IMR-90 (cell line): ENCODE data around the gene LENG1. TPM values are rescaled to one million over a fixed set of nuclear protein-coding genes. Genes with fewer than 3 reads are reported as not detected.

Source experiments
- ATAC-seq: fragments of 200-7000 bp; cut with Tn5 transposase; 2 replicates; pipeline ENCODE4 v1.9.1; 2020; ENCODE audit warnings: low read depth, mild to moderate bottlenecking, moderate library complexity
- BruUV-seq: library from RNA; stranded (reverse); fragments of 400-500 nt; replicated peaks from 2 replicates; lab custom pipeline; 2021; lab: Mats Ljungman, UMichigan
- CTCF ChIA-PET: fragments of 300-600 bp; formaldehyde crosslinking; extraction: SDS; loops from one replicate; lab custom pipeline; 2021; ENCODE audit warnings: antibody characterized with exemption; lab: Yijun Ruan, JAX
- POLR2A ChIA-PET: fragments of 300-600 bp; sonication (Branson Sonifier 250); formaldehyde crosslinking; loops from one replicate; lab custom pipeline; 2022; ENCODE audit warnings: antibody characterized with exemption; ENCODE audit not compliant: unreplicated experiment; lab: Charles Lee
- DNase-seq: peaks from one replicate; pipeline ENCODE4 v3.0.0; 2013
- H2AFZ ChIP-seq: replicated peaks from 2 replicates; pipeline ENCODE3; 2013; ENCODE audit warnings: low read length, mild to moderate bottlenecking; ENCODE audit not compliant: poor library complexity
- H2AK5ac ChIP-seq: 2 replicates; pipeline ENCODE4 v1.6.1; 2013; ENCODE audit warnings: low read depth, low read length, inconsistent platforms
- H2AK9ac ChIP-seq: replicated peaks from 2 replicates; pipeline ENCODE3; 2013; ENCODE audit warnings: mild to moderate bottlenecking, low read depth, low read length, moderate library complexity; ENCODE audit not compliant: poor library complexity
- H2BK120ac ChIP-seq: 2 replicates; pipeline ENCODE4 v1.6.1; 2013; ENCODE audit warnings: low read depth, low read length, inconsistent platforms
- H2BK15ac ChIP-seq: 3 replicates; pipeline ENCODE4 v1.6.1; 2013; ENCODE audit warnings: low read depth, low read length, inconsistent platforms
- H2BK20ac ChIP-seq: 2 replicates; pipeline ENCODE4 v1.6.1; 2013; ENCODE audit warnings: low read depth, mild to moderate bottlenecking, inconsistent platforms, low read length, moderate library complexity
- H2BK5ac ChIP-seq: 2 replicates; pipeline ENCODE4 v1.6.1; 2013; ENCODE audit warnings: mild to moderate bottlenecking, low read depth, low read length, inconsistent platforms; ENCODE audit not compliant: poor library complexity, severe bottlenecking
- H3K14ac ChIP-seq: replicated peaks from 2 replicates; pipeline ENCODE4 v1.6.1; 2013; ENCODE audit warnings: low read depth, low read length, inconsistent platforms
- H3K18ac ChIP-seq: 2 replicates; pipeline ENCODE4 v1.6.1; 2013; ENCODE audit warnings: low read depth, low read length, control low read depth
- H3K23ac ChIP-seq: 2 replicates; pipeline ENCODE4 v1.6.1; 2013; ENCODE audit warnings: low read depth, low read length, inconsistent platforms
- H3K27ac ChIP-seq: 2 replicates; pipeline ENCODE4 v1.5.1; 2013; ENCODE audit warnings: mild to moderate bottlenecking, control low read depth, low read length; ENCODE audit not compliant: insufficient read depth
- H3K27me3 ChIP-seq: 2 replicates; pipeline ENCODE4 v1.6.1; 2013; ENCODE audit warnings: low read length; ENCODE audit not compliant: control insufficient read depth, insufficient read depth
- H3K36me3 ChIP-seq: 2 replicates; pipeline ENCODE4 v1.6.1; 2013; ENCODE audit warnings: low read length, mixed read lengths; ENCODE audit not compliant: control insufficient read depth, insufficient read depth
- H3K4ac ChIP-seq: 2 replicates; pipeline ENCODE4 v1.6.1; 2013; ENCODE audit warnings: low read depth, low read length, inconsistent platforms
- H3K4me1 ChIP-seq: 2 replicates; pipeline ENCODE4 v1.6.1; 2013; ENCODE audit warnings: low read length, mixed read lengths; ENCODE audit not compliant: control insufficient read depth, insufficient read depth
- H3K4me2 ChIP-seq: 2 replicates; pipeline ENCODE4 v1.6.1; 2013; ENCODE audit warnings: low read depth, mild to moderate bottlenecking, control low read depth, low read length, moderate library complexity
- H3K4me3 ChIP-seq: 2 replicates; pipeline ENCODE4 v1.5.1; 2013; ENCODE audit warnings: low read depth, mild to moderate bottlenecking, control low read depth, low read length, moderate library complexity; ENCODE audit not compliant: insufficient read depth
- H3K56ac ChIP-seq: 2 replicates; pipeline ENCODE4 v1.6.1; 2013; ENCODE audit warnings: low read length, inconsistent platforms; ENCODE audit not compliant: insufficient read depth; ENCODE audit errors: extremely low read depth
- H3K79me1 ChIP-seq, 2 experiments: 2 replicates each; pipeline ENCODE4 v1.6.1; 2013; ENCODE audit warnings: low read length in 2 of 2, inconsistent platforms in 1 of 2, low read depth in 1 of 2
- H3K9ac ChIP-seq: 2 replicates; pipeline ENCODE4 v1.6.1; 2013; ENCODE audit warnings: low read depth, low read length, control low read depth
- H3K9me1 ChIP-seq: 2 replicates; pipeline ENCODE4 v1.6.1; 2013; ENCODE audit warnings: low read length, inconsistent platforms; ENCODE audit not compliant: insufficient read depth
- H3K9me3 ChIP-seq: 2 replicates; pipeline ENCODE4 v1.6.1; 2013; ENCODE audit warnings: low read length; ENCODE audit not compliant: control insufficient read depth, insufficient read depth
- H4K20me1 ChIP-seq: 2 replicates; pipeline ENCODE4 v1.6.1; 2013; ENCODE audit warnings: low read length, inconsistent platforms; ENCODE audit not compliant: insufficient read depth
- H4K5ac ChIP-seq: 2 replicates; pipeline ENCODE4 v1.6.1; 2013; ENCODE audit warnings: mild to moderate bottlenecking, low read depth, low read length, control low read depth
- H4K8ac ChIP-seq, 2 experiments: 2 replicates each; pipeline ENCODE4 v1.6.1; 2013; ENCODE audit warnings: low read depth in 2 of 2, low read length in 2 of 2, control low read depth in 1 of 2, inconsistent platforms in 1 of 2
- H4K91ac ChIP-seq: 2 replicates; pipeline ENCODE4 v1.6.1; 2013; ENCODE audit warnings: low read depth, low read length, inconsistent platforms; ENCODE audit not compliant: insufficient read depth
- FOS ChIP-seq: fragments of 150-350 bp; IDR thresholded peaks from 2 replicates; pipeline ENCODE4 v1.6.1; 2016; ENCODE audit warnings: low read depth, low read length
- NFE2L2 ChIP-seq: fragments of 150-350 bp; IDR thresholded peaks from 2 replicates; pipeline ENCODE4 v1.6.1; 2016; ENCODE audit warnings: low read depth, mild to moderate bottlenecking, low read length
- POLR2A ChIP-seq: IDR thresholded peaks from 2 replicates; pipeline ENCODE4 v1.6.1; 2012; ENCODE audit warnings: mild to moderate bottlenecking, low read depth, low read length
- USF2 ChIP-seq: fragments of 150-350 bp; IDR thresholded peaks from 2 replicates; pipeline ENCODE4 v1.6.1; 2017; ENCODE audit warnings: mild to moderate bottlenecking, antibody characterized with exemption, low read length, low read depth
- WGBS, 2 experiments: methylation state at CpG; one replicate each; pipeline versions ENCODE4 v1.1.5 to v1.1.7; 2013; ENCODE audit warnings: missing lambda C conversion rate in 2 of 2; ENCODE audit not compliant: insufficient read length in 1 of 2; ENCODE audit errors: extremely low coverage in 2 of 2; 5-methylcytosine and 5-hydroxymethylcytosine counted together
- dilution Hi-C: fragments of 300-500 bp; cut with HindIII; formaldehyde crosslinking; loops from one replicate; pipeline ENCODE4 v1.14.3; 2018; ENCODE audit warnings: low sequenced_read_pairs; ENCODE audit not compliant: unreplicated experiment
- in situ Hi-C: fragments of 300-500 bp; cut with MboI; formaldehyde crosslinking; loops from 3 replicates; pipeline ENCODE4 v1.14.3; 2019; ENCODE audit warnings: low sequenced_read_pairs, inconsistent platforms, mixed read lengths
- intact Hi-C: fragments of 100-400 bp; cut with micrococcal nuclease; formaldehyde crosslinking; loops from 2 replicates; pipeline ENCODE4 v1.10.0; 2022
- polyA plus RNA-seq, 3 experiments: library from polyadenylated mRNA; depleted of rRNA; stranded (reverse); fragments of >200 nt; gene quantifications; 2 replicates each; pipeline ENCODE4 v1.2.3, GENCODE V29; 2012; ENCODE audit warnings: low replicate concordance in 1 of 3
- total RNA-seq: library from RNA; depleted of rRNA; stranded (reverse); fragments of >200 nt; gene quantifications from 2 replicates; pipeline ENCODE4 v1.2.3, GENCODE V29; 2012

Gene LENG1
- total and polyA plus RNA-seq, 2 of the 4 experiments (the other 2 are of a cell fraction), result 2.7 to 5.3 TPM

GRCh38 chr19:54114340-54115108, 45.0 kb downstream of the LENG1 start:
- no TSS peak for BruUV-seq
- Histone ChIP-seq H3K23ac (peak overlapping the region; percentile 59), H3K4me2 (peak overlapping the region; percentile 98), H3K14ac (peak overlapping the region; percentile 80), H2BK120ac (no peak overlapping the region), H3K79me1 (peaks cover 28 to 52% of the 10 kb centered on the region in 2 experiments), H3K4me1 (peaks cover 6% of the 10 kb centered on the region), H2BK5ac (peak overlapping the region; percentile 54), H3K4me3 (peak overlapping the region; percentile 61), H3K18ac (no peak overlapping the region), H4K20me1 (peaks cover under 1% of the 10 kb centered on the region; the same call in 1 of the 2 replicates), H2BK20ac (no peak overlapping the region), H4K91ac (peak overlapping the region; percentile 53; the same call in 1 of the 2 replicates), H2BK15ac (no peak overlapping the region; the same call in 2 of the 3 replicates), H3K9me3 (no peaks in the 10 kb centered on the region), H3K56ac (peak overlapping the region; percentile 33; the same call in 1 of the 2 replicates), H4K5ac (peak overlapping the region; percentile 76), H2AK9ac (peak overlapping the region; percentile 97), H3K9ac (peak overlapping the region; percentile 77), H2AFZ (peak overlapping the region; percentile 99), H3K9me1 (no peaks in the 10 kb centered on the region), H3K27ac (peak overlapping the region; percentile 68), H3K4ac (peak overlapping the region; percentile 69), H3K27me3 (no peaks in the 10 kb centered on the region), H2AK5ac (peak overlapping the region; percentile 95), H3K36me3 (peaks cover 24% of the 10 kb centered on the region), H4K8ac (peak overlapping the region; percentile 69 to 96)
- in situ Hi-C loops (loop anchor here (25.0 kb wide), 1 partner anchor 348 kb away; the partner anchor contains the start of genes CDC42EP5 and LENG9), dilution Hi-C loops (no loop called here), intact Hi-C loops (loop anchor here (1.0 to 2.0 kb wide), 2 partner anchors 22 to 117 kb away; partner anchors contain the start of gene CNOT3)
- ChIA-PET CTCF (interaction anchor here (0.6 kb wide), 1 partner anchor 367 kb away, joined by 5 read pairs; no protein-coding TSS in a partner anchor), POLR2A (interaction anchor here (1.1 kb wide), 1 partner anchor 23 kb away, joined by 3 read pairs; the partner anchor contains the start of gene CNOT3)
- ATAC-seq (peak; percentile 1; the same call in 1 of the 2 replicates), DNase-seq (peak; percentile 18)
- WGBS, 2 experiments, result 9% methylated on average over 4 of the region's 28 CpGs; no CpG with 5 or more reads in 1 of the 2 experiments
- TF ChIP-seq USF2, result 0 out of 2 replicates have a peak, but pooled peaks have one; percentile 15
- no peak for TF ChIP-seq NFE2L2
- no peak for TF ChIP-seq POLR2A
- TF ChIP-seq FOS, result no peak
